ENCODE results near the gene PMEPA1.
"Not testable (repeated sequence)": the region's sequence is repeated elsewhere in the genome, so short reads cannot be mapped to it uniquely, and the experiment has no call there.

- not testable (repeated sequence) for TF ChIP-seq MYC (IDR thresholded peaks at IDR 0.05; ENCODE audit: insufficient read depth, insufficient read length, insufficient replicate concordance, low read length, severe bottlenecking); EGR1 (IDR thresholded peaks at IDR 0.05; ENCODE audit: borderline replicate concordance in 1 of 2, low read depth in 2 of 2, low read length in 2 of 2); RAD51 (IDR thresholded peaks at IDR 0.05); NFYB (IDR thresholded peaks at IDR 0.05; ENCODE audit: insufficient read depth, low read depth, low read length); POLR2A (IDR thresholded peaks at IDR 0.05; ENCODE audit: low read depth, low read length); CHD2 (IDR thresholded peaks at IDR 0.05; ENCODE audit: borderline replicate concordance, low read depth, low read length); MXI1 (IDR thresholded peaks at IDR 0.05; ENCODE audit: low read depth, low read length); SMC3 (IDR thresholded peaks at IDR 0.05; ENCODE audit: borderline replicate concordance, low read length); POLR2AphosphoS2 (IDR thresholded peaks at IDR 0.05; ENCODE audit: low read depth, low read length)
Measured at GRCh38 chr20:57628962-57629308, 80.9 kb downstream of the PMEPA1 start.
